DMS114 treated with DMSO at 0.1 percent for 48 hours (cell line): ENCODE measurements around the gene NWD2.
"Not testable (repeated sequence)": the region's sequence is repeated elsewhere in the genome, so short reads cannot be mapped to it uniquely, and the experiment has no call there.

Experiments
- DNase-seq: peaks from one replicate; lab custom pipeline; 2025; ENCODE audit not compliant: unreplicated experiment; lab: John Stamatoyannopoulos, UW

NWD2 gene

GRCh38 chr4:37389967-37390580 is 145.5 kb downstream of the NWD2 start:
- peak; percentile 44 for DNase-seq

GRCh38 chr4:37392521-37393255 is 148.1 kb downstream of the NWD2 start:
- no peak for DNase-seq

DNA sequence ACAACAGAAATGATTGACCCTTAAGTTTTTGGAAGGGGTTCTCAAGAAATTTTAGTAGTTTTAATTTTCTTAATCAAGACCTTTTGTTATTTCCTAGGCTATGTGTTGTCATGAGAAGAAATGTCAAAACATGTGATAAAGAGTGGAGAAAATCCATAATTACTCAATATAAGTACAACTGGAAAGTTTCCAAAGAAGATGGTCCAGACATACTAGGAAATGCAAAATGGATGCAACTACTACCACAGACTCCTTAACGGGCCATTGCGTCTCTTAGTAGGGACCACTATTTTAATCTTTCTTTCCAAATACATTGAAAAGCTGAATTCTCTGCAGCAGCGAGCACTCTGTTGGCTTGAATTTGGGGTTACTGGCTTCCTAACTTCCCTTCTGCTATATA is 148.8 kb downstream of the NWD2 start:
- no peak for DNase-seq

DNA sequence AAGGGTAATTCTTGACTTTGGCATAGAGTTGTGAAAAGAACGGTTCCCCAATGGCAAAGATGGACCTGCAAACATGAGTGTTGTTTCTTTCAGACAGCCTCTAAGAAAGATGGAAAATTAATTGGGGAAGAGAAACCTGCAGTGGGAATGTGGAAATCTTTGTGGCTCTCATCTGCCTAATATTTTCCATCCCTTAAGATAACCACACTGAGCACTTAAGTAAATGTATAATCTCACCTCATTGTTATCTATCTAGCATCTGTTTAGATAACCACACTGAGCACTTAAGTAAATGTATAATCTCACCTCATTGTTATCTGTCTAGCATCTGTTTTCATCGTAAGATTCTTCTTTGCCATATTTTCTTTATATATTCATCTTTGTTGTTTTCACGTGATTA is 149.3 kb downstream of the NWD2 start:
- no peak for DNase-seq

DNA sequence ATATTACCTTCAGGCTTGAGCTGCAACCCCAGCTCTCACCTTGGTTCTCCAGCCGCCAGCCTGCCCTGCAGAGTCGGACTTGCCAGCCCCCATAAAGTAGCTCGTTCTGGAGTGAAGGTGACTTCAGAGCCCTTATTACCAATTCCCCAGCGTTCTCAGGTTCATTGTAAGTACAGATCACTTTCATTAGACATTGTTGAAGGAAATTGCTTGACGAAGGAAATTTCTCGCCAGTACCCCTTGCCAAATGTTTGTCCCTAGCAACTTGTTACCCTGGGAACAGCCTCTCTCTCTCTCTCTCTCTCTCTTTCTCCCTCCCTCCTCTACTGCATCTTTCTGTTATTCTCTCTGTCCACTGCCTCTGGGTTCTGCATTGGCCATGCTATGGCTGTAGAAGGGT is 153.0 kb downstream of the NWD2 start:
- DNase-seq: no peak

DNA sequence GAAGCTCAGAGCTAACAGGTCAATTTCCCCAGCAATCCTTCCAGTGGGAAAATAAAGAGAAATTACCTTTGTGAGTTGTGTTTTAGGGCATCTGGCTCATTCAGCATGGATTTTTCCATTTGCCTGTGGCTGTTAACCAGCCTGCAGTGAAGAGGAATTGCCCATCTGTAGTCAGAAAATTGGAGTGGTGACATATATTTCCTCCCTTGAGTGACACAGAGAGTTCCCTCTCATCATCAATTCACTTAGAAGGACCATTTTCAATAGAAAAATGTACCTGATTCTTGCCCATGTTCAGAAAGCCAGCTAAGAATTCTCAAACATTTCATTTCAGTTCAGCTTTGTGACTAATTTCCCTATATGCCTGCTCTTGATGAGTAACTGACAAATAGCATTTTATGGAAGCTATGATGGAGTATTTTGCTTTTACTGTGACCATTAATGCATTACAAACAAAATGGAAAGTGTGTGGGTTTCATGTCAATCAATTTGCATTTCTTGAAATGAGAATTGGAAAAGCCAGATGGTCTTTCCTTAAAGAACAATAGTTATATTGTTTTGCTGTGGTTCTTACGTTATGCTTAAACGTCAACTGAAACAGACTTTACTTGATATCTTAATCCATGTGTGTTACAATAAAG is 155.8 kb downstream of the NWD2 start:
- DNase-seq: no peak

DNA sequence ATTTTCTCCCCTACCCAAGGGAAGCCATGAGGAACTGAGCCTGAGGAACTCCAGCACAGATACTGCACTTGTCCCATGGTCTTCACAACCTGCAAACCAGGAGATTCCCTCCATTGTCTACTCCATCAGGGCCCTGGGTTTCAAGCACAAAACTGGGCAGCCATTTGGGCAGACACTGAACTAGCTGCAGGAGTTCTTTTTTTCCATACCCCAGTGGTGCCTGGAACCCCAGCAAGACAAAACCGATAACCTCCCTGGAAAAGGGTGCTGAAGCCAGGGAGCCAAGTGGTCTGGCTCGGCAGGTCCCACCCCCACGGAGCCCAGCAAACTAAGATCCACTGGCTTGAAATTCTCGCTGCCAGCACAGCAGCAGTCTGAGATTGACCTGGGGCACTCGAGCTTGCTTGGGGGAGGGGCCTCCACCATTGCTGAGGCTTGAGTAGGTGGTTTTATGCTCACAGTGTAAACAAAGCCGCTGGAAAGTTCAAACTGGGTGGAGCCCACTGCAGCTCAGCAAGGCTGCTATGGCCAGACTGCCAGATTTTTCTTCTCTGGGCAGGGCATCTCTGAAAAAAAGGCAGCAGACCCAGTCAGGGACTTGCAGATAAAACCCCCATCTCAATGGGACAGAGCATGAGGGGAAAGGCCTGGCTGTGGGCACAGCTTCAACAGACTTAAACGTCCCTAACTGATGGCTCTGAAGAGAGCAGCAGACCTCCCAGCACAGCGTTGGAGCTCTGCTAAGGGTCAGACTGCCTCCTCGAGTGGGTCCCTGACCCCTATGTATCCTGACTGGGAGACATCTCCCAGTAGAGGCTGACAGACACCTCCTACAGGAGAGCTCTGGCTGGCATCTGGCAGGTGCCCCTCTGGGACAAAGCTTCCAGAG is 163.6 kb downstream of the NWD2 start:
- not testable (repeated sequence) for DNase-seq

- DNase-seq: not testable (repeated sequence)
These were observed 169.1 kb downstream of the NWD2 start for GRCh38 chr4:37413612-37414011.

- no peak for DNase-seq
These were observed 171.4 kb downstream of the NWD2 start for GRCh38 chr4:37415845-37416369.

DNA sequence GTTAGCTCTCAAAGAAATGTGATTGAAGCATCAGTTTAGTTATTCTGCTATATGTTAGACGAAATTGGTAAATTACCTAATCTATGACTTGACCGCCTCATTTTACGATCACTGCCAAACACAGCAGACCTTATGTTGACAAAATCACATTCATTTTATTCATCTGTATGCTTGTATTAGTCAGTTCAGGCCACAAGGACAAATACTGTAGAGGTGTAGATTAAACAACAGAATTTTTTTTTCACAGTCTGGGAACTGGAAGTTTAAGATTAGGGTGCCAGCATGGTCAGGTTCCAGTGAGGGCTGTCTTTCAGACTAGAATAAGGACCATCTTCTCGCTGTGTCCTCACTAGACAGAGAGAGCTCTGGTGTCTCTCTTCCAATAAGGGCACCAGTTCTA is 177.1 kb downstream of the NWD2 start:
- no peak for DNase-seq

- no peak for DNase-seq
These were observed 177.6 kb downstream of the NWD2 start for GRCh38 chr4:37422102-37422501.

DNA sequence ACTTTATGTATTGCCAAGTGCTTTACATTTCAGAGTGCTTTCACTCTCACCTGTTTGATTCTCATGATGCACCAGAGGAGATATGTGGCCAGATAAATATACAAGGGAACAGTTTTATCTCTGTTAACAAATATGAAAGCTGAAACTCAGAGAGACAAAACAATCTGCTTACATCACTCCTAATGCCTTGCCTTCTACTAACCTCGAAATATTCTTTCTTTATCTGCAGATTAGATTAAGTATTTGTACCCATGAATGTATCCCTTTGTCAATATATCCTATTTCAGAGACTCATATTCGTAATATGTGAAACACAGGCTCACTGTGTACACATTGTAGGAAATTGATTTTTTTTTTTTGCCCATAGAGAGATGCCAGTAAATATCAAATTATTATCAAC is 178.1 kb downstream of the NWD2 start:
- no peak for DNase-seq

- DNase-seq: no peak
These were observed 178.8 kb downstream of the NWD2 start for GRCh38 chr4:37423310-37423709.

DNA sequence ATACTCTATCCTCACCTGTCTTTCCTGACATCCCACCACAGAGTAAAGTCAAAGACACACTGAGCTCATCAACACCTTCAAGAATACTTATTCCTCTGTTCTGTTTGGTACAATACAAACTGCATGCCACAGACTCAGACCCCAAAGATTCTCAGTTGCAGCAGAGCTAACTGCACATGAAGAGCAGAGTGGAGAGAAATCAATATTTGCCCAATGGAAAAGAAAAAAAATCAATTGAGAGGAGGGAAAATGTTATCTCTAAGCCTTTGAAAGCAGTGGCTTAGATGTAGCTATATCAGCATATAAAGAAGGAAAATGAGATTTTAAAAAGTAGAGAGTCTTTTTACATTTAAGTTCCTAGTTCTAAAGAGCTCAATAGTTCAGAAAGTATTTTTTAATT is 180.2 kb downstream of the NWD2 start:
- no peak for DNase-seq

GRCh38 chr4:37425857-37426256 is 181.3 kb downstream of the NWD2 start:
- DNase-seq: no peak

DNA sequence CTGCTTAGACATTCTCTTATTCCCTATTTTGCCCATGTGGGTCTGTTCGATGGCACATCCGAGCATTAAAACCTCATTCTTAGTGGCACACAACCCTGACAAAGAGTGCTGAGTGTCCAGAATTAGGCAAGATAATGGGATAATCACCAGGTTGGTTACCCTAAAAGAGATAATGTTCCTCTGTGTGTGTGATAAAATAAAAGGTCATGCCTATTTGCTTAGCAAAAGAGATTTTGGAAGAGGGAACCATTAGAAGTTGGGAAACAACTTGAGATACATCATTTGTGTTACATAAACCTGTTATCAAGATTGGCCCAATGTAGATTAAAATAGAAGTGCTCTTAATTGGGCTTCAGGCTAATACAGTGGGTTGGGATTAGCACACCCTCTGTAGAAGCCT is 182.7 kb downstream of the NWD2 start:
- DNase-seq: no peak

GRCh38 chr4:37429906-37430305 is 185.4 kb downstream of the NWD2 start:
- DNase-seq: no peak

- DNase-seq: no peak
These were observed 186.3 kb downstream of the NWD2 start for GRCh38 chr4:37430718-37431416.

DNA sequence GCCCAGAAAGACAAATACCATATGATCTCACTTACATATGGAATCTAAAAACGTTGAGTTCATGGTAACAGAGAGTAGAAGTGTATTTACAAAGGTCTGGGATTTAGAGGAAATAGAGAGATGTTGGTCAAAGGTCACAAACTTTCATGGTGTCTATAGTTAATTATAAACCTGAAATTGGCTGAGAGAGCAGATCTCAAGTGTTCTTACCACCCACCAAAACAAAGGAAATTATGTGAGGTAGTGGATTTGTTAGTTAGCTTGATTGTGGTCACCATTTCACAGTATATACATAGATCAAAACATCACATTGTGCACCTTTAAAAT is 186.8 kb downstream of the NWD2 start:
- DNase-seq: no peak

- peak; percentile 1 for DNase-seq
These were observed 189.9 kb downstream of the NWD2 start for GRCh38 chr4:37434469-37434868.

DNA sequence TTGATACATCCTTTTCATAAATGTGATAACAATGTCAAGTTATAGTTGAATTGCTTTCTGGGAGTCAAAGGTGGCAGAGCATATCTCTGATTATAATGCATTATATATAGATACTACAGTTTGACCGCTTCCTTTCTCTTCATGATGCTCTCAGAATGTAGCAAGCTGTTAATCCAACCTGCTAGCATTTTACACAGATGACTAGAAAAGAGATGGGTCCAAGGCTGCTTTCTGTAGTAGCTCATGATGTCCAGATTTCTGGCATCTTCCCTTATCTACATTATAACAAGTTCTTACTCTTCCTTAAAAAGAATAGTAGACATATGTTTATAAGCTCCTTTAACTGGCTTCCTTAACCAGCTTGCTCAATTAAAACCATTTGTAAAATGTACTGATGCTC is 192.0 kb downstream of the NWD2 start:
- DNase-seq: no peak
